Measurements from ENCODE around the gene CCDC17.

GRCh38 chr1:45607404-45608074 is 16.3 kb downstream of the CCDC17 start:
- TF ChIP-seq CTCF (IDR thresholded peaks at IDR 0.05; ENCODE audit: low read length) (no peak), EZH2 (IDR thresholded peaks at IDR 0.05; ENCODE audit: borderline replicate concordance, low read length) (no peak)
